Measurements from ENCODE around the gene LPAR1. TPM values are rescaled to one million over a fixed set of nuclear protein-coding genes. Genes with fewer than 3 reads are reported as not detected.

LPAR1 gene
- total and polyA plus RNA-seq, 10 of the 15 experiments (the other 5 are each of a cell fraction or from before 2014, with no cell fraction given): 3.3 to 12.9 (median 8.4) TPM

- H3K36me3 ChIP-seq (ENCODE audit: control insufficient read depth in 2 of 2, insufficient read depth in 2 of 2, low read length in 1 of 2): no peaks in the 10 kb centered on the region
- H3K4me1 ChIP-seq (ENCODE audit: control insufficient read depth, insufficient read depth, low read length): peaks cover 4% of the 10 kb centered on the region; the same call in 1 of the 2 replicates
- CTCF ChIA-PET: interaction anchor here (0.9 to 1.2 kb wide), 2 partner anchors 10 to 36 kb away, joined by 3 read pairs; no protein-coding TSS in a partner anchor
- H3K4me2 ChIP-seq (ENCODE audit: control insufficient read depth, insufficient read depth): no peak overlapping the region
- no TSS peak for BruUV-seq (replicated peaks)
- POLR2A ChIA-PET: no interaction called here
- TF ChIP-seq PAX8 (IDR thresholded peaks at IDR 0.05) (no peak), SUPT20H (IDR thresholded peaks at IDR 0.05; ENCODE audit: borderline replicate concordance, control insufficient read depth, low read depth, low read length) (no peak), RAD21 (IDR thresholded peaks at IDR 0.05; ENCODE audit: insufficient read depth, low read depth, low read length) (no peak), YY1 (IDR thresholded peaks at IDR 0.05; ENCODE audit: low read depth, low read length) (no peak)
- H3K79me2 ChIP-seq (ENCODE audit: control insufficient read depth, insufficient read depth, low read length): no peaks in the 10 kb centered on the region
- H3K4me3 ChIP-seq: no peak overlapping the region
- RAD21 ChIA-PET (ENCODE audit: unreplicated experiment): interaction anchor here (1.4 to 2.0 kb wide), 4 partner anchors 10 to 158 kb away, joined by 3 to 7 read pairs (median 5); no protein-coding TSS in a partner anchor
- no peak for FAIRE-seq
- in situ Hi-C loops (cut with MboI): no loop called here
- H3K9me3 ChIP-seq (replicated peaks; ENCODE audit: control insufficient read depth, insufficient read depth, low read length): no peaks in the 10 kb centered on the region; the same call in 2 of the 3 replicates
- no peak overlapping the region for H3K9ac ChIP-seq (ENCODE audit: control insufficient read depth, insufficient read depth, low read length)
- no peak overlapping the region for H3K27ac ChIP-seq (ENCODE audit: control insufficient read depth, insufficient read depth)
- SMC1A ChIA-PET (ENCODE audit: uncharacterized antibody, unreplicated experiment): interaction anchor here (0.6 to 3.2 kb wide), 13 partner anchors 7 to 407 kb away, joined by 3 to 19 read pairs (median 4); no protein-coding TSS in a partner anchor
- no peak overlapping the region for H2AFZ ChIP-seq (ENCODE audit: control insufficient read depth, low read depth, low read length)
- intact Hi-C loops (cut with micrococcal nuclease; ENCODE audit: unreplicated experiment): loop anchor here (5.0 to 10.0 kb wide), 2 partner anchors 160 to 233 kb away; partner anchors contain the start of gene LPAR1
- H4K20me1 ChIP-seq (ENCODE audit: control insufficient read depth, insufficient read depth): no peaks in the 10 kb centered on the region
- H3K27me3 ChIP-seq (replicated peaks in 1 of 2; ENCODE audit: control insufficient read depth in 2 of 2, insufficient read depth in 2 of 2, low read length in 1 of 2): no peaks in the 10 kb centered on the region
- ATAC-seq: no peak
- DNase-seq (ENCODE audit: low read depth, low spot score): no peak
Observed at GRCh38 chr9:110877374-110877773, 160.9 kb downstream of the LPAR1 start.

GRCh38 chr9:110876929-110877328, 161.3 kb downstream of the LPAR1 start:
- in situ Hi-C loops (cut with MboI) (no loop called here), intact Hi-C loops (cut with micrococcal nuclease; ENCODE audit: unreplicated experiment) (loop anchor here (5.0 to 10.0 kb wide), 2 partner anchors 160 to 232 kb away; partner anchors contain the start of gene LPAR1)
- no peaks in the 10 kb centered on the region for H4K20me1 ChIP-seq (ENCODE audit: control insufficient read depth, insufficient read depth)
- peaks cover 4% of the 10 kb centered on the region; the same call in 1 of the 2 replicates for H3K4me1 ChIP-seq (ENCODE audit: control insufficient read depth, insufficient read depth, low read length)
- DNase-seq (ENCODE audit: low read depth, low spot score) (no peak), ATAC-seq (no peak), FAIRE-seq (no peak)
- no peaks in the 10 kb centered on the region for H3K27me3 ChIP-seq (replicated peaks in 1 of 2; ENCODE audit: control insufficient read depth in 2 of 2, insufficient read depth in 2 of 2, low read length in 1 of 2)
- CTCF ChIA-PET: interaction anchor here (0.5 to 1.2 kb wide), 4 partner anchors 9 to 132 kb away, joined by 3 read pairs; no protein-coding TSS in a partner anchor
- POLR2A ChIA-PET: no interaction called here
- H2AFZ ChIP-seq (ENCODE audit: control insufficient read depth, low read depth, low read length): no peak overlapping the region
- BruUV-seq (replicated peaks): no TSS peak
- no peaks in the 10 kb centered on the region for H3K79me2 ChIP-seq (ENCODE audit: control insufficient read depth, insufficient read depth, low read length)
- no peaks in the 10 kb centered on the region; the same call in 2 of the 3 replicates for H3K9me3 ChIP-seq (replicated peaks; ENCODE audit: control insufficient read depth, insufficient read depth, low read length)
- SMC1A ChIA-PET (ENCODE audit: uncharacterized antibody, unreplicated experiment): interaction anchor here (0.9 to 3.2 kb wide), 10 partner anchors 8 to 158 kb away, joined by 3 to 19 read pairs (median 4); no protein-coding TSS in a partner anchor
- no peaks in the 10 kb centered on the region for H3K36me3 ChIP-seq (ENCODE audit: control insufficient read depth in 2 of 2, insufficient read depth in 2 of 2, low read length in 1 of 2)
- no peak overlapping the region for H3K9ac ChIP-seq (ENCODE audit: control insufficient read depth, insufficient read depth, low read length)
- H3K4me2 ChIP-seq (ENCODE audit: control insufficient read depth, insufficient read depth): no peak overlapping the region
- TF ChIP-seq, protein P1, sequence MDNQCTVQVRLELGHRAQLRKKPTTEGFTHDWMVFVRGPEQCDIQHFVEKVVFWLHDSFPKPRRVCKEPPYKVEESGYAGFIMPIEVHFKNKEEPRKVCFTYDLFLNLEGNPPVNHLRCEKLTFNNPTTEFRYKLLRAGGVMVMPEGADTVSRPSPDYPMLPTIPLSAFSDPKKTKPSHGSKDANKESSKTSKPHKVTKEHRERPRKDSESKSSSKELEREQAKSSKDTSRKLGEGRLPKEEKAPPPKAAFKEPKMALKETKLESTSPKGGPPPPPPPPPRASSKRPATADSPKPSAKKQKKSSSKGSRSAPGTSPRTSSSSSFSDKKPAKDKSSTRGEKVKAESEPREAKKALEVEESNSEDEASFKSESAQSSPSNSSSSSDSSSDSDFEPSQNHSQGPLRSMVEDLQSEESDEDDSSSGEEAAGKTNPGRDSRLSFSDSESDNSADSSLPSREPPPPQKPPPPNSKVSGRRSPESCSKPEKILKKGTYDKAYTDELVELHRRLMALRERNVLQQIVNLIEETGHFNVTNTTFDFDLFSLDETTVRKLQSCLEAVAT (IDR thresholded peaks at IDR 0.05): no peak
- TF ChIP-seq EED (IDR thresholded peaks at IDR 0.05; ENCODE audit: low read depth) (peak; percentile 18; the same call in 1 of the 2 replicates), ZNF274 (IDR thresholded peaks at IDR 0.05; ENCODE audit: insufficient read depth, insufficient read length) (no peak), WRNIP1 (IDR thresholded peaks at IDR 0.05; ENCODE audit: borderline replicate concordance, low read depth, low read length) (no peak)
- TF ChIP-seq, protein P2, sequence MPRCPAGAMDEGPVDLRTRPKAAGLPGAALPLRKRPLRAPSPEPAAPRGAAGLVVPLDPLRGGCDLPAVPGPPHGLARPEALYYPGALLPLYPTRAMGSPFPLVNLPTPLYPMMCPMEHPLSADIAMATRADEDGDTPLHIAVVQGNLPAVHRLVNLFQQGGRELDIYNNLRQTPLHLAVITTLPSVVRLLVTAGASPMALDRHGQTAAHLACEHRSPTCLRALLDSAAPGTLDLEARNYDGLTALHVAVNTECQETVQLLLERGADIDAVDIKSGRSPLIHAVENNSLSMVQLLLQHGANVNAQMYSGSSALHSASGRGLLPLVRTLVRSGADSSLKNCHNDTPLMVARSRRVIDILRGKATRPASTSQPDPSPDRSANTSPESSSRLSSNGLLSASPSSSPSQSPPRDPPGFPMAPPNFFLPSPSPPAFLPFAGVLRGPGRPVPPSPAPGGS (IDR thresholded peaks at IDR 0.05; ENCODE audit: borderline replicate concordance, insufficient read depth, low read depth, low read length, poor library complexity, severe bottlenecking): peak; percentile 13
- H3K27ac ChIP-seq (ENCODE audit: control insufficient read depth, insufficient read depth): no peak overlapping the region
- WGBS (ENCODE audit: insufficient coverage, insufficient replicate concordance, low lambda C conversion rate, missing lambda C conversion rate): 42% methylated on average over 3 of the region's 3 CpGs
- RAD21 ChIA-PET (ENCODE audit: unreplicated experiment): interaction anchor here (1.4 to 2.0 kb wide), 4 partner anchors 10 to 158 kb away, joined by 3 to 7 read pairs (median 5); no protein-coding TSS in a partner anchor
- no peak overlapping the region for H3K4me3 ChIP-seq

All from GM12878 (cell line).